GM23338 (cell line): ENCODE results near the gene UBE2D1. TPM values are rescaled to one million over a fixed set of nuclear protein-coding genes. Genes with fewer than 3 reads are reported as not detected.

Source experiments
- ATAC-seq: fragments of 200-7000 bp; cut with Tn5 transposase; 3 replicates; pipeline ENCODE4 v1.9.1; 2020
- DNase-seq: peaks from one replicate; pipeline ENCODE4 v3.0.0-alpha.2; 2015; ENCODE audit warnings: low spot score
- H2AFZ ChIP-seq: fragments of 200-600 bp; sonication (generic); 2 replicates; pipeline ENCODE4 v1.8.0; 2016; ENCODE audit warnings: antibody characterized with exemption, mild to moderate bottlenecking, moderate library complexity
- H3F3A ChIP-seq: fragments of 200-600 bp; sonication (generic); replicated peaks from 2 replicates; pipeline ENCODE4 v1.8.0; 2017; ENCODE audit warnings: antibody characterized with exemption, mixed run types, low read depth
- H3K27ac ChIP-seq: fragments of 200-600 bp; sonication (generic); 2 replicates; pipeline ENCODE4 v1.6.1; 2016; ENCODE audit warnings: low read depth
- H3K27me3 ChIP-seq: fragments of 200-600 bp; sonication (generic); 2 replicates; pipeline ENCODE4 v1.8.0; 2016; ENCODE audit warnings: mild to moderate bottlenecking, mixed run types, moderate library complexity; ENCODE audit not compliant: insufficient read depth
- H3K36me3 ChIP-seq: fragments of 200-600 bp; sonication (generic); 2 replicates; pipeline ENCODE4 v1.8.0; 2016; ENCODE audit warnings: mild to moderate bottlenecking; ENCODE audit not compliant: insufficient read depth
- H3K4me1 ChIP-seq: fragments of 200-600 bp; sonication (generic); 2 replicates; pipeline ENCODE4 v1.8.0; 2016; ENCODE audit warnings: mild to moderate bottlenecking, moderate library complexity; ENCODE audit not compliant: insufficient read depth
- H3K4me2 ChIP-seq: fragments of 200-600 bp; sonication (generic); 2 replicates; pipeline ENCODE4 v1.7.1; 2017; ENCODE audit warnings: mixed run types
- H3K4me3 ChIP-seq: fragments of 200-600 bp; sonication (generic); 2 replicates; pipeline ENCODE4 v1.6.1; 2016; ENCODE audit warnings: mixed run types
- H3K79me2 ChIP-seq: fragments of 200-600 bp; sonication (generic); replicated peaks from 2 replicates; pipeline ENCODE4 v1.8.0; 2017; ENCODE audit warnings: mild to moderate bottlenecking; ENCODE audit not compliant: insufficient read depth
- H3K9me2 ChIP-seq: fragments of 200-600 bp; sonication (generic); 2 replicates; pipeline ENCODE4 v1.8.0; 2017; ENCODE audit not compliant: insufficient read depth
- H4K20me1 ChIP-seq: fragments of 200-600 bp; sonication (generic); replicated peaks from 2 replicates; pipeline ENCODE4 v1.8.0; 2017; ENCODE audit warnings: mild to moderate bottlenecking; ENCODE audit not compliant: insufficient read depth
- H3K27ac Mint-ChIP-seq: 2 replicates; pipeline ENCODE4 v1.8.0; 2020; ENCODE audit warnings: inconsistent platforms, mild to moderate bottlenecking, moderate library complexity, mixed read lengths
- H3K27me3 Mint-ChIP-seq: 3 replicates; pipeline ENCODE4 v1.8.0; 2022; ENCODE audit warnings: low read depth, mild to moderate bottlenecking, moderate library complexity, mixed read lengths, inconsistent platforms; ENCODE audit not compliant: insufficient read depth, poor library complexity
- H3K36me3 Mint-ChIP-seq: 3 replicates; pipeline ENCODE4 v1.8.0; 2021; ENCODE audit warnings: low read depth, mild to moderate bottlenecking, inconsistent platforms, moderate library complexity, mixed read lengths
- H3K4me1 Mint-ChIP-seq: 3 replicates; pipeline ENCODE4 v1.8.0; 2020; ENCODE audit warnings: mild to moderate bottlenecking, inconsistent platforms, mixed read lengths
- H3K4me3 Mint-ChIP-seq: 3 replicates; pipeline ENCODE4 v1.8.0; 2021; ENCODE audit warnings: moderate library complexity, mild to moderate bottlenecking, inconsistent platforms, mixed read lengths
- H3K9me3 Mint-ChIP-seq: 3 replicates; pipeline ENCODE4 v1.8.0; 2020; ENCODE audit warnings: moderate library complexity, mild to moderate bottlenecking, inconsistent platforms, mixed read lengths
- CREB1 ChIP-seq: fragments of 250-450 bp; sonication (Bioruptor Pico); IDR thresholded peaks from 2 replicates; pipeline ENCODE4 v1.5.0; 2020; ENCODE audit warnings: low read depth, mild to moderate bottlenecking, moderate library complexity
- CTCF ChIP-seq, 2 experiments: fragments of 200-600 bp in 1 of 2; sonication (generic) in 1 of 2; conservative IDR thresholded peaks; 2 replicates each; pipeline versions ENCODE4 v1.5.1 to v1.6.1; 2016 to 2017; ENCODE audit warnings: antibody characterized with exemption in 2 of 2, low read depth in 2 of 2, mild to moderate bottlenecking in 2 of 2, moderate library complexity in 1 of 2
- ETS1 ChIP-seq: IDR thresholded peaks from 2 replicates; pipeline ENCODE4 v1.6.1; 2016; ENCODE audit warnings: antibody characterized with exemption
- EZH2 ChIP-seq: fragments of 200-600 bp; sonication (generic); IDR thresholded peaks from one replicate; pipeline ENCODE4 v1.8.0; 2017; ENCODE audit warnings: antibody characterized with exemption, mild to moderate bottlenecking, low read depth; ENCODE audit not compliant: unreplicated experiment
- EZH2phosphoT487 ChIP-seq: fragments of 200-600 bp; sonication (generic); IDR thresholded peaks from one replicate; pipeline ENCODE4 v1.8.1; 2018; ENCODE audit warnings: antibody characterized with exemption; ENCODE audit not compliant: unreplicated experiment
- JUNB ChIP-seq: IDR thresholded peaks from one replicate; pipeline ENCODE4 v1.6.1; 2016; ENCODE audit warnings: antibody characterized with exemption; ENCODE audit not compliant: unreplicated experiment
- NANOG ChIP-seq: IDR thresholded peaks from 2 replicates; pipeline ENCODE4 v1.6.1; 2016; ENCODE audit warnings: antibody characterized with exemption, borderline replicate concordance
- POLR2AphosphoS5 ChIP-seq: IDR thresholded peaks from 2 replicates; pipeline ENCODE4 v1.6.1; 2016; ENCODE audit warnings: antibody characterized with exemption, low read depth
- REST ChIP-seq: IDR thresholded peaks from one replicate; pipeline ENCODE4 v1.6.1; 2018; ENCODE audit warnings: antibody characterized with exemption; ENCODE audit not compliant: unreplicated experiment
- STAT1 ChIP-seq: IDR thresholded peaks from one replicate; pipeline ENCODE4 v1.6.1; 2016; ENCODE audit warnings: antibody characterized with exemption; ENCODE audit not compliant: unreplicated experiment
- ZNF114 ChIP-seq: fragments of 250-450 bp; sonication (Bioruptor Pico); IDR thresholded peaks from 2 replicates; pipeline ENCODE4 v1.5.0; 2020; ENCODE audit warnings: mild to moderate bottlenecking, moderate library complexity
- ZNF331 ChIP-seq: fragments of 250-450 bp; sonication (Bioruptor Pico); IDR thresholded peaks from 2 replicates; pipeline ENCODE4 v1.5.0; 2020; ENCODE audit warnings: low read depth, mild to moderate bottlenecking, moderate library complexity
- polyA plus RNA-seq: library from polyadenylated mRNA; unstranded; fragments of >200 nt; fragmentation: Nextera tagmentation; extraction: Ambion mirVana; gene quantifications from 2 replicates; pipeline ENCODE4 v1.2.1, GENCODE V29; 2016
- total RNA-seq: library from RNA; depleted of rRNA; stranded (reverse); fragments of >200 nt; shearing (Covaris generic); gene quantifications from 2 replicates; pipeline ENCODE4 v1.2.3, GENCODE V29; 2014

Gene UBE2D1
- total and polyA plus RNA-seq, 2 experiments from 2014 or later: 39.5 to 64.9 TPM

GRCh38 chr10:58361353-58361752 lies 26.5 kb downstream of the UBE2D1 start (continued):
- no peak for TF ChIP-seq REST
- no peak for TF ChIP-seq ZNF114 (CRISPR knock-in tag)
- no peak for TF ChIP-seq EZH2
- TF ChIP-seq JUNB: no peak
- no peak for TF ChIP-seq CREB1 (CRISPR knock-in tag)
- TF ChIP-seq POLR2AphosphoS5: no peak
- no peak for TF ChIP-seq ETS1
- TF ChIP-seq NANOG: no peak
- TF ChIP-seq CTCF (conservative IDR thresholded peaks at IDR 0.05; ENCODE audit: low read depth in 2 of 2): no peak
- no peak for TF ChIP-seq STAT1
- no peak for TF ChIP-seq EZH2phosphoT487

- H3K36me3 Mint-ChIP-seq: peaks cover 3% of the 10 kb centered on the region; the same call in 2 of the 3 replicates
- H3K27me3 ChIP-seq: no peaks in the 10 kb centered on the region
- no peaks in the 10 kb centered on the region for H3K36me3 ChIP-seq
- no peaks in the 10 kb centered on the region for H3K9me2 ChIP-seq
- H3K79me2 ChIP-seq: peaks cover 21% of the 10 kb centered on the region
- no peak overlapping the region for H3K4me3 ChIP-seq
- H3K27me3 Mint-ChIP-seq: peaks cover 3% of the 10 kb centered on the region
- no peaks in the 10 kb centered on the region; the same call in 1 of the 2 replicates for H4K20me1 ChIP-seq
- ATAC-seq (no peak), DNase-seq (no peak)
- no peak overlapping the region for H3K27ac ChIP-seq
- no peak overlapping the region for H3K4me2 ChIP-seq
- no peak overlapping the region for H3K27ac Mint-ChIP-seq
- H3K9me3 Mint-ChIP-seq: no peaks in the 10 kb centered on the region
- H3F3A ChIP-seq: no peaks in the 10 kb centered on the region
- H2AFZ ChIP-seq: no peak overlapping the region
- H3K4me1 ChIP-seq: peaks cover 4% of the 10 kb centered on the region; the same call in 1 of the 2 replicates
- H3K4me1 Mint-ChIP-seq: peaks cover 9% of the 10 kb centered on the region; the same call in 2 of the 3 replicates
- H3K4me3 Mint-ChIP-seq: no peak overlapping the region
- TF ChIP-seq CTCF (conservative IDR thresholded peaks at IDR 0.05; ENCODE audit: low read depth in 2 of 2) (no peak), ETS1 (no peak), EZH2 (no peak), POLR2AphosphoS5 (no peak), ZNF331 (CRISPR knock-in tag) (no peak), ZNF114 (CRISPR knock-in tag) (no peak), CREB1 (CRISPR knock-in tag) (no peak), NANOG (no peak), EZH2phosphoT487 (no peak), STAT1 (no peak)
These were observed 27.4 kb downstream of the UBE2D1 start for GRCh38 chr10:58362027-58362789.
